ENCODE measurements around the gene SLC22A31. TPM values are rescaled to one million over a fixed set of nuclear protein-coding genes. Genes with fewer than 3 reads are reported as not detected.

The SLC22A31 gene
- total RNA-seq, 1 experiment from 2014 or later: 53.7 TPM

GRCh38 chr16:89237733-89238132 is 37.4 kb upstream of the SLC22A31 start:
- Histone ChIP-seq H3K4me3 (replicated peaks in 1 of 2; ENCODE audit: low read depth in 1 of 2, low read length in 2 of 2) (no peak overlapping the region), H3K9me2 (ENCODE audit: insufficient read depth) (no peaks in the 10 kb centered on the region), H3K9ac (ENCODE audit: low read length) (no peak overlapping the region), H2AFZ (ENCODE audit: low read depth, low read length, poor library complexity, severe bottlenecking) (no peak overlapping the region), H3K4me1 (ENCODE audit: control insufficient read depth in 1 of 2, insufficient read depth in 2 of 2, low read length in 2 of 2) (peaks cover 0 to 8% of the 10 kb centered on the region in 2 experiments; a peak in 2 of 4 replicates), H3K4me2 (ENCODE audit: low read length) (no peak overlapping the region), H3K27ac (ENCODE audit: low read depth, low read length) (no peak overlapping the region), H3K27me3 (ENCODE audit: insufficient read depth, low read length) (no peaks in the 10 kb centered on the region), H3K79me2 (ENCODE audit: insufficient read depth, low read length) (peaks cover 7% of the 10 kb centered on the region; the same call in 1 of the 2 replicates), H3K9me3 (ENCODE audit: control insufficient read depth in 1 of 2, insufficient read depth in 1 of 2, low read depth in 1 of 2, low read length in 2 of 2) (no peaks in the 10 kb centered on the region), H3K36me3 (ENCODE audit: control insufficient read depth in 1 of 2, insufficient read depth in 2 of 2, low read length in 2 of 2) (peaks cover 6 to 11% of the 10 kb centered on the region in 2 experiments; a peak in 3 of 4 replicates), H4K20me1 (ENCODE audit: insufficient read depth) (no peaks in the 10 kb centered on the region)
- DNase-seq (ENCODE audit: low read depth, low spot score) (no peak), ATAC-seq (no peak)
- RAD21 ChIA-PET (ENCODE audit: low non-redundant PET in 1 of 2, low total read pairs in 2 of 2, uncharacterized antibody in 2 of 2, unreplicated experiment in 2 of 2): no interaction called here
- no peak for TF ChIP-seq RAD21 (IDR thresholded peaks at IDR 0.05; ENCODE audit: low read depth)
- no peak for TF ChIP-seq ZFX (IDR thresholded peaks at IDR 0.05)
- no peak for TF ChIP-seq CTCF (IDR thresholded peaks at IDR 0.05 in 2 of 3, conservative IDR thresholded peaks at IDR 0.05 in 1 of 3; ENCODE audit: borderline replicate concordance in 1 of 3, insufficient read depth in 1 of 3, low read depth in 2 of 3, low read length in 2 of 3)
- no peak for TF ChIP-seq YY1 (IDR thresholded peaks at IDR 0.05; ENCODE audit: extremely low read depth, insufficient replicate concordance, low read depth, low read length)
- TF ChIP-seq ELF1 (IDR thresholded peaks at IDR 0.05; ENCODE audit: borderline replicate concordance, low read depth): no peak
- no peak for TF ChIP-seq SP1 (IDR thresholded peaks at IDR 0.05; ENCODE audit: low read depth)
- no peak for TF ChIP-seq EZH2 (IDR thresholded peaks at IDR 0.05)
- no peak for TF ChIP-seq TCF7L2 (IDR thresholded peaks at IDR 0.05; ENCODE audit: borderline replicate concordance, extremely low read depth, insufficient read depth, insufficient read length)
- POLR2A ChIA-PET: no interaction called here
- CTCF ChIA-PET: no interaction called here
- intact Hi-C loops (cut with micrococcal nuclease): no loop called here
- no TSS peak for BruUV-seq (replicated peaks)

Data from HCT116 (cell line).